NCI-H510A (cell line): ENCODE measurements around the gene TMEM156.

ENCODE experiments used
- DNase-seq: peaks from one replicate; lab custom pipeline; 2025; lab: John Stamatoyannopoulos, UW

The TMEM156 gene

GRCh38 chr4:38924353-38924752 is 107.9 kb downstream of the TMEM156 start:
- DNase-seq = no peak

DNA sequence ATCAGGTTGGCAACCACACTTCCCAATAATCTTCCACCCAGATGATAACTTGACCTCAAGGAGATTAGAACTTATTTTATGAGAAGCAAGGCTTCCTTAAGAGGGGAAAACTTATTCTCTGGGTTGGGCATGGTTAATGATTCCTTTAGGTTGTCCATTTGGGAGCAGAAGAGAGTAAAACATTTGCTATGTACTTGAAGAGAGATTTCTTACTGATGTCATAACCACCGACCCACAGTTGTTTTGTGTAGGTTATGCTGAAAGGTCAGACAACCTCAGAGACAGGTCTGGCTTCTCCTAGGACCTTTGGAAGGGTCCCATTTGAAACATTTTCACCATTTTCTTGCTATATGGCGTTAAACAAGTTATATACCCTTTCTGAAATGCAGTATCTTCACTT is 108.5 kb downstream of the TMEM156 start:
- no peak for DNase-seq

- DNase-seq = no peak
These were observed 111.1 kb downstream of the TMEM156 start for GRCh38 chr4:38921151-38921550.

GRCh38 chr4:38920677-38921076 is 111.5 kb downstream of the TMEM156 start:
- no peak for DNase-seq

DNA sequence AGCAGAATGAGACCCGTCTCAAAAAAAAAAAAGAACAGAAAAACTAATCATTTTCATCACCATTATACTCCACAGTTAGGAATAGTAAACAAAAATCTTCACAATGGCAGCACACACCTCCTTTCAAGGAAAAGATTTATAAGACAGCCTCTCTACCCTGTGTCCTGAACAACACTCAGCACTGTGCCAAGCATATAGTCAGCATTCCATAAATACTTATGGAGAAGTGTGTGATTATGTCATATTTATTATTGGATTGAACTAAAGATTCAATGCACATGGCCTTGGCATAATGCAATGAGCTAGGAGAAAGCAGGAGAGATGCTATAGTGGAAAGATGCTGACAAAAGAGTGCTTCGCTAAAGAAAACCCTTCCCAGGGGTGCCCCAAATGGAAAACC is 112.0 kb downstream of the TMEM156 start:
- DNase-seq = no peak

GRCh38 chr4:38919494-38919893 is 112.7 kb downstream of the TMEM156 start:
- DNase-seq = no peak

- DNase-seq = no peak
These were observed 114.7 kb downstream of the TMEM156 start for GRCh38 chr4:38917481-38918025.
